ENCODE measurements around the gene PRDM5.

DNA sequence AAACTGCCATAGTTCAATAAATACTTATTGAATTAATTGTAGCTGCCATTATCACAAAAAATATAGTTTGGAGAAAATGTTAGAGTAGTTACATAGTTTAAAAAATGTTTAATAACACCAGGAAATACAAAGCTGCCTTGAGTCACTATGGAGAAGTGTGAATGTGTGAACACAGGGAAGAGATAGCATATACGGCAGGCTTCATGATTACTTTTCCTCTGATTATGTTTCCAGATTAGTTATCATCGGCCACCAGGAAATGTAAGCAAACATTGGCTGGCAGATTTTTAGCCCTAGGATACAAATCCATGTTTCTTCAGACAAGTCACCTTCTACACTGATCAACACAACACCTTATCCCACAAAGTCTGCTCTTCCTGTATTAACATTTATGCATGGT lies 4.4 kb downstream of the PRDM5 start:
- no peak for TF ChIP-seq EZH2 (IDR thresholded peaks at IDR 0.05; ENCODE audit: low read length)
- TF ChIP-seq, protein P1, sequence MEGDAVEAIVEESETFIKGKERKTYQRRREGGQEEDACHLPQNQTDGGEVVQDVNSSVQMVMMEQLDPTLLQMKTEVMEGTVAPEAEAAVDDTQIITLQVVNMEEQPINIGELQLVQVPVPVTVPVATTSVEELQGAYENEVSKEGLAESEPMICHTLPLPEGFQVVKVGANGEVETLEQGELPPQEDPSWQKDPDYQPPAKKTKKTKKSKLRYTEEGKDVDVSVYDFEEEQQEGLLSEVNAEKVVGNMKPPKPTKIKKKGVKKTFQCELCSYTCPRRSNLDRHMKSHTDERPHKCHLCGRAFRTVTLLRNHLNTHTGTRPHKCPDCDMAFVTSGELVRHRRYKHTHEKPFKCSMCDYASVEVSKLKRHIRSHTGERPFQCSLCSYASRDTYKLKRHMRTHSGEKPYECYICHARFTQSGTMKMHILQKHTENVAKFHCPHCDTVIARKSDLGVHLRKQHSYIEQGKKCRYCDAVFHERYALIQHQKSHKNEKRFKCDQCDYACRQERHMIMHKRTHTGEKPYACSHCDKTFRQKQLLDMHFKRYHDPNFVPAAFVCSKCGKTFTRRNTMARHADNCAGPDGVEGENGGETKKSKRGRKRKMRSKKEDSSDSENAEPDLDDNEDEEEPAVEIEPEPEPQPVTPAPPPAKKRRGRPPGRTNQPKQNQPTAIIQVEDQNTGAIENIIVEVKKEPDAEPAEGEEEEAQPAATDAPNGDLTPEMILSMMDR (optimal IDR thresholded peaks at IDR 0.05 in 1 of 3, IDR thresholded peaks at IDR 0.05 in 1 of 3, conservative IDR thresholded peaks at IDR 0.05 in 1 of 3; ENCODE audit: extremely low read depth in 1 of 3, insufficient read depth in 2 of 3, low read length in 3 of 3) = no peak

Measured in keratinocyte (primary cell).